ENCODE measurements around the gene GAL.

Gene GAL

DNA sequence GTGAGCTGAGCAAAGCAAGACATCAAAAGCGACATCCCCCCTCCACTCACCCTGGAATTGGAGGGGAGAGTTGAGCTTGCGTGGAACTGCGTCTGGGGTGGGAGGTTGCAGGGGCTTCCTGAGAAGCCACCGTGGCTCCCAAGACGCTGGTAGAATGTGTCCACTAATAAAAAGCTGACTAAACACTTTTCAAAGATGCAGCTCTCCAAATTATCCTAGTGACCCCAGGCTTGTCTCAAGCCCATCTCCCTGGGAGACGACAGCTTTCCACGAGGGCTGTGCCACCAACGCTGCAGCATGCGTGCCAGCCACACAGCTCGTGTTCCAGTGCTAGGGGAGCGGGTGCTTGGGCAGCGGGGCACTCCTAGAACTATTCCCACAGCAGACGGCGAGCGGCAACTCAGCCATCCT is 6.3 kb upstream of the GAL start:
- no peak for TF ChIP-seq BHLHE40 (IDR thresholded peaks at IDR 0.05; ENCODE audit: borderline replicate concordance)
- no peak for TF ChIP-seq FOXK2 (IDR thresholded peaks at IDR 0.05)
- TF ChIP-seq CTBP1 (IDR thresholded peaks at IDR 0.05; ENCODE audit: borderline replicate concordance), result no peak
- no peak for TF ChIP-seq LEF1 (IDR thresholded peaks at IDR 0.05; ENCODE audit: borderline replicate concordance)
- no peak for TF ChIP-seq FOXA1 (IDR thresholded peaks at IDR 0.05)
- TF ChIP-seq ARNT (IDR thresholded peaks at IDR 0.05), result no peak
- TF ChIP-seq L3MBTL2 (conservative IDR thresholded peaks at IDR 0.05), result no peak
- TF ChIP-seq SUZ12 (IDR thresholded peaks at IDR 0.05), result no peak
- TF ChIP-seq, protein P1, sequence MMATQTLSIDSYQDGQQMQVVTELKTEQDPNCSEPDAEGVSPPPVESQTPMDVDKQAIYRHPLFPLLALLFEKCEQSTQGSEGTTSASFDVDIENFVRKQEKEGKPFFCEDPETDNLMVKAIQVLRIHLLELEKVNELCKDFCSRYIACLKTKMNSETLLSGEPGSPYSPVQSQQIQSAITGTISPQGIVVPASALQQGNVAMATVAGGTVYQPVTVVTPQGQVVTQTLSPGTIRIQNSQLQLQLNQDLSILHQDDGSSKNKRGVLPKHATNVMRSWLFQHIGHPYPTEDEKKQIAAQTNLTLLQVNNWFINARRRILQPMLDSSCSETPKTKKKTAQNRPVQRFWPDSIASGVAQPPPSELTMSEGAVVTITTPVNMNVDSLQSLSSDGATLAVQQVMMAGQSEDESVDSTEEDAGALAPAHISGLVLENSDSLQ (IDR thresholded peaks at IDR 0.05), result no peak
- no peak for TF ChIP-seq FOXM1 (IDR thresholded peaks at IDR 0.05; ENCODE audit: borderline replicate concordance)
- DNase-seq (ENCODE audit: extremely low spot score), result no peak
- ChIA-PET POLR2A (no interaction called here), CTCF (no interaction called here)

DNA sequence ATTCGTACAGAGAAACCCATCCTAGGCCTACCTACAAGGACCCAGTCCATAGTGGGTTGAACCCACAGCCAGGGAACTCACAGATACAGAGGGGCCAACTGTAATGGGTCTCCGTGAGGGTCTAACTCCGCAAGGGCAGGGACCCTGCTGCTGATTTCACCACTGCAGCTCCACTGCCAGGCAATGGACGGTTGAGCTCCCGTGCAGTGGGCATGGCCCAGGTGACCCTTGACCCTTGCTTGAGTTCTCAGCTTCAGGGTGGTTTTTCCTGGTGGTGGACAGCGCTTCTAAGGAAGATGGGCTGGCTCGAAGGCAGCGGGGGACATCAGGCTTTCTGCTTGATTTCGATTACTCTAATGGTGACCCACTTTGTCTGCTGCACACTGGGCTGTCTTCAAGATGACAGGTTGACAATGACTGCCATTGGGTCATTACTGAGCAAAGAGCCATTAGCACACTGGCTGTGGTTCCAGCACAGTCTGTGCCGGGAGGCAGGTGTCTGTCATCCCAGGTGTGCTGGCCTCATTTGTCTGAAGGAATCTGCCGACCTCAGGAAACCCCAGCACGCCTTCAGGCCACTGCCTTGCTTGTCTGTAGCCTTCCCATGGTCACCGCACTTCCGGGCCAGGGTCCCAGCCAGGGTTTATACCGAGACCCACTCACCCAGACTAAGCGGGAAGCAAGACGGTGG is 3.7 kb upstream of the GAL start:
- no peak for TF ChIP-seq ZNF384 (IDR thresholded peaks at IDR 0.05)
- no peak for DNase-seq (ENCODE audit: extremely low spot score)
- ChIA-PET POLR2A (no interaction called here), CTCF (no interaction called here)

DNA sequence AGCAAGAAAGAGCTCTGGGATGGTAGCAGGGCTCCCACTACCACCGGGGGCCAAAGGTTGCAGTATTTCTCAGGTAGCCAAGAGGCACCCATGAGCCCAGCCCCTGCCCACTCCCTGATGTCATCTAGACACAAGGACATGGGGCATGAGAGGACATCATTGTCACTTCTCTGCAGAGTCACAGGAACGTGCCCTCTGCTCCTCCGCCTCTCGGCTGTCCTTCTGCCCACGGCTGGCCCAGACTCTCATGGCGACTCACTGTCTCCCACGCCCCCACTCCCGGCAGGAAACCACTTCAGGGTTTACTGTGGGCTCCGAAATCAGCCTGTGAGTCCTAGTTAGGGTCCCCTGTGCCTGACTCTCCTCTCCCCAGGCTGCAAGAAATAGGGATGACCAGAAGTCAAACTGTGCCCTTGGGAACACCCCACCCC is 1.8 kb upstream of the GAL start:
- POLR2A ChIA-PET, result no interaction called here

DNA sequence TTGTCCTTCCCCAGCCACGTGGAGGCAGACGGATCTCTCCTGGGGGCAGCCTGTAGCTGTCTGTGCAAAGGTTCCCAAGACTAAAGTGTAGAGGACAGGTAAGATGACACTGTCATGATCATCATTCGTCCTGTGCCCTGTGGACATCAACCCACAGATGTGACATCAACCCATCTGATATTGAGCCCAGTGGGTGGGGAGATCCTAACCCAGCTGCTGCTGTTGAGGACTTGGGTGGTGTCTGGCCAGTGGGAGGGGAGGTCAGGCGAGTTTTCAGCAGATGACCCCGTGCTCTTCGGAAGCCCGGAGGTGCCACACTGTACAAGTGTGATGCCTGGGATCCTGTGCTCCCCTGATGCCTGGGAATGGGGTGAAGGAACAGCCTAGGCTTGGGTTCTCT is 1.2 kb upstream of the GAL start:
- TF ChIP-seq FOXM1 (IDR thresholded peaks at IDR 0.05; ENCODE audit: borderline replicate concordance), result no peak
- no peak for TF ChIP-seq TARDBP (IDR thresholded peaks at IDR 0.05)
- TF ChIP-seq LEF1 (IDR thresholded peaks at IDR 0.05; ENCODE audit: borderline replicate concordance), result no peak
- no peak for TF ChIP-seq FOXK2 (IDR thresholded peaks at IDR 0.05)
- no peak for TF ChIP-seq SUZ12 (IDR thresholded peaks at IDR 0.05)
- no peak for TF ChIP-seq CTBP1 (IDR thresholded peaks at IDR 0.05; ENCODE audit: borderline replicate concordance)
- TF ChIP-seq HDGF (IDR thresholded peaks at IDR 0.05; ENCODE audit: borderline replicate concordance), result no peak
- no peak for TF ChIP-seq BHLHE40 (IDR thresholded peaks at IDR 0.05; ENCODE audit: borderline replicate concordance)
- no peak for TF ChIP-seq ARNT (IDR thresholded peaks at IDR 0.05)
- TF ChIP-seq, protein P1 (IDR thresholded peaks at IDR 0.05), result no peak
- ChIA-PET POLR2A (interaction anchor here (1.1 kb wide), 1 partner anchor 11 kb away, joined by 3 read pairs; no protein-coding TSS in a partner anchor), CTCF (no interaction called here)
- DNase-seq (ENCODE audit: extremely low spot score), result no peak

More for the DNA sequence above, 1.8 kb upstream of the GAL start:
- CTCF ChIA-PET, result no interaction called here
- no peak for DNase-seq (ENCODE audit: extremely low spot score)
- no peak for TF ChIP-seq BHLHE40 (IDR thresholded peaks at IDR 0.05; ENCODE audit: borderline replicate concordance)
- TF ChIP-seq FOXA1 (IDR thresholded peaks at IDR 0.05), result no peak
- no peak for TF ChIP-seq L3MBTL2 (conservative IDR thresholded peaks at IDR 0.05)
- TF ChIP-seq, protein P1 (IDR thresholded peaks at IDR 0.05), result no peak
- no peak for TF ChIP-seq NFRKB (IDR thresholded peaks at IDR 0.05)
- TF ChIP-seq ZNF384 (IDR thresholded peaks at IDR 0.05), result no peak

DNA sequence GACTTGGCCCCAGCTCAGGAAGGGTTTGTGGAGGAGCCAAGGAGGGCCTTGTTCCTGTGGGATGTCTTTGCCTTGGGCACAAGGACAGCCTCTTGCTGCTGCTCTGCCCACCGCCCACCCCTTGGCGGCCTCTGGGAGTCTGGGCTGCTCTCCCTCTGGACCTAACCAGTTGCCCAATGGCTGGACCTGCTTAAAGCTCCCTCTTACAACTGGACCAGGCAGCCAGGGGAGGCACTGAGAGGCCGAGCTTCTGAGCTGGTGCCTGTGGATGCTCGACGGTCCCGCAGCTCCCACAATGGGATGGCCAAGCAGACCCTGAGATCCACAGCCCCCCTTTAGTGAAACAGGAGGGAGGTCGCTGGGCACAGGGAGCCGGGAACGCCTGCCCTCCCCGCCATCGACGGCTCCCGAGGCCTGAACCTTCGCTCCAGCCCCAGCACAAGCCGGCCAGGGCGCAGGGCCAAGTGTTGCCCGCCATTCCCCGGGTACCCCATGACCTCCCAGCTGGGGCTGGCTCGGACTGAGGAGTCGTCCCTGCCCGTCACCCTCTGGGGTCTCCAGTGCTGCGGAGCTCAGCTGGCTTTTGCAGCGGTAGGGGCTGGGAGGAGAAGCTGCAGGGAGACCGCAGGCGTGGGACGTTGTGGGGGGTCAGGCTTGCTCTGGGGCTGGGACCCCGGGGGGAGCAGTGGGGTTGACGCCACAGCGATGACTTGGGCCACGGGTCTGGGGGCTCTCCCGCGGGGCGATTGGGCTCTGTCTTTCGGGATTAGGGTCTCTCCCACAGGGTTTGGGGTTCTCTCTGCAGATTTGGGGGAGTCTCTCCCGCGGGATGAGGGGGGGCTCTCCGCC is 584 bp upstream of the GAL start:
- ChIA-PET POLR2A (interaction anchor here (1.1 kb wide), 1 partner anchor 10 kb away, joined by 3 read pairs; no protein-coding TSS in a partner anchor), CTCF (no interaction called here)
- TF ChIP-seq LEF1 (IDR thresholded peaks at IDR 0.05; ENCODE audit: borderline replicate concordance) (no peak), FOXK2 (IDR thresholded peaks at IDR 0.05) (no peak), NFRKB (IDR thresholded peaks at IDR 0.05) (no peak), FOXM1 (IDR thresholded peaks at IDR 0.05; ENCODE audit: borderline replicate concordance) (no peak), HDGF (IDR thresholded peaks at IDR 0.05; ENCODE audit: borderline replicate concordance) (no peak), ZNF384 (IDR thresholded peaks at IDR 0.05) (no peak), TARDBP (IDR thresholded peaks at IDR 0.05) (no peak), CTBP1 (IDR thresholded peaks at IDR 0.05; ENCODE audit: borderline replicate concordance) (no peak), FOXA1 (IDR thresholded peaks at IDR 0.05) (no peak), SUZ12 (IDR thresholded peaks at IDR 0.05) (no peak), BHLHE40 (IDR thresholded peaks at IDR 0.05; ENCODE audit: borderline replicate concordance) (no peak), ELF4 (IDR thresholded peaks at IDR 0.05) (no peak), L3MBTL2 (conservative IDR thresholded peaks at IDR 0.05) (no peak), SP1 (IDR thresholded peaks at IDR 0.05) (no peak), ARNT (IDR thresholded peaks at IDR 0.05) (no peak)
- TF ChIP-seq, protein P1 (IDR thresholded peaks at IDR 0.05), result no peak

More for the DNA sequence above, 584 bp upstream of the GAL start:
- no peak for DNase-seq (ENCODE audit: extremely low spot score)

All from HEK293T (cell line).